Endodermal cell (in vitro differentiated cells): Measurements from ENCODE around the gene CCDC6. TPM values are rescaled to one million over a fixed set of nuclear protein-coding genes. Genes with fewer than 3 reads are reported as not detected.
A peak's percentile ranks its signal among the peaks of the same experiment; 100 is the strongest.

ENCODE experiments used
- DNase-seq: peaks from one replicate; pipeline ENCODE4 v3.0.0-alpha.2; 2017
- H3K27ac ChIP-seq: 2 replicates; pipeline ENCODE4 v1.5.1; 2013; ENCODE audit warnings: mild to moderate bottlenecking, low read depth, low read length, moderate library complexity
- H3K27me3 ChIP-seq: 2 replicates; pipeline ENCODE4 v1.6.1; 2013; ENCODE audit warnings: mild to moderate bottlenecking, low read length, moderate library complexity; ENCODE audit not compliant: insufficient read depth, control insufficient read depth, poor library complexity, severe bottlenecking
- H3K36me3 ChIP-seq: 2 replicates; pipeline ENCODE4 v1.7.0; 2013; ENCODE audit warnings: mild to moderate bottlenecking, low read length, moderate library complexity; ENCODE audit not compliant: control insufficient read depth, insufficient read depth
- H3K4me1 ChIP-seq: one replicate; pipeline ENCODE4 v1.7.0; 2013; ENCODE audit warnings: low read length; ENCODE audit not compliant: control insufficient read depth, insufficient read depth
- H3K4me3 ChIP-seq: 2 replicates; pipeline ENCODE4 v1.5.1; 2013; ENCODE audit warnings: mild to moderate bottlenecking, low read length, moderate library complexity
- H3K9ac ChIP-seq: 2 replicates; pipeline ENCODE4 v1.6.1; 2013; ENCODE audit warnings: mild to moderate bottlenecking, low read length, moderate library complexity; ENCODE audit not compliant: poor library complexity, severe bottlenecking; ENCODE audit errors: extremely low read depth
- H3K9me3 ChIP-seq: 2 replicates; pipeline ENCODE4 v1.6.1; 2013; ENCODE audit warnings: mild to moderate bottlenecking, low read length, moderate library complexity; ENCODE audit not compliant: control insufficient read depth
- H3K27ac Mint-ChIP-seq: 2 replicates; pipeline ENCODE4 v1.8.0; 2020; ENCODE audit warnings: mixed read lengths
- H3K27me3 Mint-ChIP-seq: 2 replicates; pipeline ENCODE4 v1.8.0; 2021; ENCODE audit warnings: mild to moderate bottlenecking, mixed read lengths; ENCODE audit not compliant: insufficient read depth
- H3K36me3 Mint-ChIP-seq: 2 replicates; pipeline ENCODE4 v1.8.0; 2020; ENCODE audit warnings: low read depth, mixed read lengths
- H3K4me1 Mint-ChIP-seq: 2 replicates; pipeline ENCODE4 v1.8.0; 2020; ENCODE audit warnings: mixed read lengths
- H3K4me3 Mint-ChIP-seq: 2 replicates; pipeline ENCODE4 v1.8.0; 2020; ENCODE audit warnings: mild to moderate bottlenecking, moderate library complexity, mixed read lengths
- H3K9me3 Mint-ChIP-seq: 2 replicates; pipeline ENCODE4 v1.8.0; 2020; ENCODE audit warnings: mild to moderate bottlenecking, mixed read lengths
- WGBS, 2 experiments: methylation state at CpG; one replicate each; pipeline versions ENCODE4 v1.1.5 to v1.1.7; 2013; ENCODE audit warnings: missing lambda C conversion rate in 2 of 2, mixed read lengths in 1 of 2; ENCODE audit not compliant: insufficient coverage in 1 of 2, insufficient read length in 1 of 2; 5-methylcytosine and 5-hydroxymethylcytosine counted together
- total RNA-seq, 2 donors: library from RNA; stranded (reverse); fragmentation: NEBNext Ultra II Directional in 1 of 2; extraction: Animal tissue kit (Norgen Biotek cat#: 25700) in 1 of 2; gene quantifications; 2 replicates in 1 of 2; 3 replicates in 1 of 2; pipeline ENCODE4 v1.2.1, GENCODE V29; 2021
- TF ChIP-seq, protein P1 (sequence below): fragments of 200-600 bp; sonication (generic); conservative IDR thresholded peaks from 2 replicates; pipeline ENCODE4 v1.5.0; 2021; ENCODE audit warnings: antibody characterized with exemption, mild to moderate bottlenecking

CCDC6 gene
- total RNA-seq, 2 donors from 2014 or later, result 29.3 to 30.4 TPM

GRCh38 chr10:59868696-59869593 lies 37.4 kb downstream of the CCDC6 start:
- no peaks in the 10 kb centered on the region for H3K27me3 Mint-ChIP-seq
- no peak overlapping the region for H3K27ac Mint-ChIP-seq
- Histone ChIP-seq H3K9ac (no peak overlapping the region), H3K36me3 (no peaks in the 10 kb centered on the region), H3K9me3 (no peaks in the 10 kb centered on the region), H3K4me3 (no peak overlapping the region), H3K27me3 (no peaks in the 10 kb centered on the region), H3K27ac (no peak overlapping the region), H3K4me1 (peaks cover 5% of the 10 kb centered on the region)
- H3K4me1 Mint-ChIP-seq, result peaks cover 39% of the 10 kb centered on the region
- H3K36me3 Mint-ChIP-seq, result no peaks in the 10 kb centered on the region
- DNase-seq, result no peak
- WGBS, 2 experiments, result 87 to 95% methylated on average over 4 to 6 of the region's 6 CpGs
- no peaks in the 10 kb centered on the region for H3K9me3 Mint-ChIP-seq
- TF ChIP-seq, protein P1, sequence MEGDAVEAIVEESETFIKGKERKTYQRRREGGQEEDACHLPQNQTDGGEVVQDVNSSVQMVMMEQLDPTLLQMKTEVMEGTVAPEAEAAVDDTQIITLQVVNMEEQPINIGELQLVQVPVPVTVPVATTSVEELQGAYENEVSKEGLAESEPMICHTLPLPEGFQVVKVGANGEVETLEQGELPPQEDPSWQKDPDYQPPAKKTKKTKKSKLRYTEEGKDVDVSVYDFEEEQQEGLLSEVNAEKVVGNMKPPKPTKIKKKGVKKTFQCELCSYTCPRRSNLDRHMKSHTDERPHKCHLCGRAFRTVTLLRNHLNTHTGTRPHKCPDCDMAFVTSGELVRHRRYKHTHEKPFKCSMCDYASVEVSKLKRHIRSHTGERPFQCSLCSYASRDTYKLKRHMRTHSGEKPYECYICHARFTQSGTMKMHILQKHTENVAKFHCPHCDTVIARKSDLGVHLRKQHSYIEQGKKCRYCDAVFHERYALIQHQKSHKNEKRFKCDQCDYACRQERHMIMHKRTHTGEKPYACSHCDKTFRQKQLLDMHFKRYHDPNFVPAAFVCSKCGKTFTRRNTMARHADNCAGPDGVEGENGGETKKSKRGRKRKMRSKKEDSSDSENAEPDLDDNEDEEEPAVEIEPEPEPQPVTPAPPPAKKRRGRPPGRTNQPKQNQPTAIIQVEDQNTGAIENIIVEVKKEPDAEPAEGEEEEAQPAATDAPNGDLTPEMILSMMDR, result no peak
- H3K4me3 Mint-ChIP-seq, result no peak overlapping the region

- Histone ChIP-seq H3K27ac (no peak overlapping the region), H3K4me3 (no peak overlapping the region), H3K4me1 (peaks cover 5% of the 10 kb centered on the region), H3K9me3 (no peaks in the 10 kb centered on the region), H3K36me3 (no peaks in the 10 kb centered on the region), H3K9ac (no peak overlapping the region), H3K27me3 (no peaks in the 10 kb centered on the region)
- TF ChIP-seq, protein P1, result no peak
- WGBS, 2 experiments, result 96 to 100% methylated on average over 1 to 7 of the region's 7 CpGs
- no peak overlapping the region for H3K4me3 Mint-ChIP-seq
- H3K9me3 Mint-ChIP-seq, result no peaks in the 10 kb centered on the region
- H3K27me3 Mint-ChIP-seq, result no peaks in the 10 kb centered on the region
- no peak for DNase-seq
- H3K36me3 Mint-ChIP-seq, result no peaks in the 10 kb centered on the region
- peaks cover 32% of the 10 kb centered on the region for H3K4me1 Mint-ChIP-seq
- no peak overlapping the region for H3K27ac Mint-ChIP-seq
Measured at GRCh38 chr10:59867590-59867989, 38.8 kb downstream of the CCDC6 start.

GRCh38 chr10:59865101-59865500 lies 41.3 kb downstream of the CCDC6 start:
- TF ChIP-seq, protein P1, result peak; percentile 69
- no peak overlapping the region for H3K9ac ChIP-seq
- H3K4me1 ChIP-seq, result no peaks in the 10 kb centered on the region
- peaks cover 10% of the 10 kb centered on the region for H3K36me3 Mint-ChIP-seq
- no peaks in the 10 kb centered on the region for H3K9me3 Mint-ChIP-seq
- WGBS, 2 experiments, result 72 to 85% methylated on average over 2 to 5 of the region's 5 CpGs
- no peaks in the 10 kb centered on the region for H3K36me3 ChIP-seq
- H3K4me3 ChIP-seq, result no peak overlapping the region
- no peak overlapping the region for H3K27ac Mint-ChIP-seq
- peaks cover 25% of the 10 kb centered on the region for H3K4me1 Mint-ChIP-seq
- no peak overlapping the region for H3K27ac ChIP-seq
- no peaks in the 10 kb centered on the region for H3K27me3 ChIP-seq
- no peaks in the 10 kb centered on the region for H3K27me3 Mint-ChIP-seq
- peaks cover 5% of the 10 kb centered on the region for H3K9me3 ChIP-seq
- no peak overlapping the region for H3K4me3 Mint-ChIP-seq
- DNase-seq, result peak; percentile 67
